RWPE2 (cell line): ENCODE results near the gene CAMK2B.

Experiments
- ATAC-seq: fragments of 200-7000 bp; cut with Tn5 transposase; 3 replicates; pipeline ENCODE4 v1.9.1; 2021; ENCODE audit warnings: low read depth
- DNase-seq: peaks from one replicate; pipeline ENCODE4 v3.0.0-alpha.2; 2020; ENCODE audit warnings: low spot score
- H3K27ac ChIP-seq: fragments of 450-650 bp; 2 replicates; pipeline ENCODE4 v1.5.1; 2017; ENCODE audit warnings: mild to moderate bottlenecking; ENCODE audit not compliant: poor library complexity, severe bottlenecking
- H3K27me3 ChIP-seq: fragments of 250-450 bp; sonication (Bioruptor Pico); 2 replicates; pipeline ENCODE4 v1.5.1; 2021; ENCODE audit warnings: mild to moderate bottlenecking, moderate library complexity; ENCODE audit not compliant: insufficient read depth, poor library complexity, severe bottlenecking
- H3K36me3 ChIP-seq: fragments of 250-450 bp; sonication (Bioruptor Pico); 2 replicates; pipeline ENCODE4 v1.5.1; 2020; ENCODE audit warnings: low read depth, mild to moderate bottlenecking, moderate library complexity
- H3K4me1 ChIP-seq: fragments of 250-450 bp; sonication (Bioruptor Pico); 2 replicates; pipeline ENCODE4 v1.5.1; 2021; ENCODE audit warnings: mild to moderate bottlenecking, moderate library complexity; ENCODE audit not compliant: insufficient read depth, poor library complexity, severe bottlenecking
- H3K4me3 ChIP-seq: fragments of 250-450 bp; sonication (Bioruptor Pico); 2 replicates; pipeline ENCODE4 v1.5.1; 2021; ENCODE audit warnings: mild to moderate bottlenecking, moderate library complexity; ENCODE audit not compliant: severe bottlenecking
- H3K9me3 ChIP-seq: fragments of 250-450 bp; sonication (Bioruptor Pico); 2 replicates; pipeline ENCODE4 v1.5.1; 2021; ENCODE audit warnings: mild to moderate bottlenecking, moderate library complexity; ENCODE audit not compliant: severe bottlenecking
- CTCF ChIP-seq: fragments of 450-650 bp; IDR thresholded peaks from one replicate; pipeline ENCODE4 v1.5.1; 2017; ENCODE audit warnings: mild to moderate bottlenecking, moderate library complexity; ENCODE audit not compliant: poor library complexity, severe bottlenecking

The CAMK2B gene

DNA sequence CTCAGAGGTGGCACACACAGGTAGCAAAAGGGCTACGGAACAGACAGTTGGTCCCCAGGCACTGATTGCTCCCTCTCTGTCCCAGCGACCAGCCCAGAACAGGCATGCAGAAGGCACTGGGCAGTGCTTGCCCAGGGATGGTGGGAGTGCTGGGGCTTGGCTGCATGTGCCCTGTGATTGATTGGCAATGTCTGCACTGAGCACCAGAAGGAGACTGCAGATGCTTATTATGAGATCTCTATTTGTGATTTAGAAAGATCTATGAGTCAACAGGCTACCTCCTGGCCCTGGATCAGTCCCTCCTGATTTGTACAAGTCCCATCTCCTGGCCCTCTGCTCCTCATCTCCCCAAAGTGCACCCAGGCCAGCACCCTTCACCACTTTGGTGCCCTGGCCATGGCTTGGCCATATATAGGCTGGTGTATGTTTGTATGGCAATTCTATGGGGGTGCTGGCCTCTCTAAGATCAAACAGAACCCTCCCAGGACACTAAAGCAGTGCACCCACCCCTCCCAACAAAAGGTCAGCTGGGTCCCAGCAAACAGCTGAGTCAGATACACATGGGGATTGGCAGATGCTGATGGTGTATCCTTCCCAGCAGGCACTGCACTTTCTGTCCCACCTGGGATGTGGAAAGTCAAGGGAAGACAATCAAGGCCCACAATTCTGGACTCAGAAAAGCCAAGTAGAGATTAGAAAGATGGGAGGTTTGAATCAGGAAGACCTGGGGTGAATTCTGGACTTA is 30.9 kb downstream of the CAMK2B start:
- no peaks in the 10 kb centered on the region for H3K27me3 ChIP-seq
- H3K36me3 ChIP-seq: no peaks in the 10 kb centered on the region
- no peak overlapping the region for H3K27ac ChIP-seq
- DNase-seq (no peak), ATAC-seq (no peak)
- no peak for TF ChIP-seq CTCF
- no peaks in the 10 kb centered on the region for H3K4me1 ChIP-seq
- H3K4me3 ChIP-seq: no peak overlapping the region
- H3K9me3 ChIP-seq: no peaks in the 10 kb centered on the region

GRCh38 chr7:44293561-44294324 is 31.7 kb downstream of the CAMK2B start:
- H3K36me3 ChIP-seq: no peaks in the 10 kb centered on the region
- no peaks in the 10 kb centered on the region for H3K27me3 ChIP-seq
- no peak overlapping the region for H3K27ac ChIP-seq
- H3K9me3 ChIP-seq: no peaks in the 10 kb centered on the region
- no peaks in the 10 kb centered on the region for H3K4me1 ChIP-seq
- no peak for TF ChIP-seq CTCF
- ATAC-seq (no peak), DNase-seq (no peak)
- no peak overlapping the region for H3K4me3 ChIP-seq

- Histone ChIP-seq H3K9me3 (no peaks in the 10 kb centered on the region), H3K27ac (no peak overlapping the region), H3K27me3 (no peaks in the 10 kb centered on the region), H3K36me3 (no peaks in the 10 kb centered on the region), H3K4me3 (no peak overlapping the region), H3K4me1 (no peaks in the 10 kb centered on the region)
- ATAC-seq (no peak), DNase-seq (no peak)
- no peak for TF ChIP-seq CTCF
Observed at GRCh38 chr7:44292876-44293560, 32.4 kb downstream of the CAMK2B start.

DNA sequence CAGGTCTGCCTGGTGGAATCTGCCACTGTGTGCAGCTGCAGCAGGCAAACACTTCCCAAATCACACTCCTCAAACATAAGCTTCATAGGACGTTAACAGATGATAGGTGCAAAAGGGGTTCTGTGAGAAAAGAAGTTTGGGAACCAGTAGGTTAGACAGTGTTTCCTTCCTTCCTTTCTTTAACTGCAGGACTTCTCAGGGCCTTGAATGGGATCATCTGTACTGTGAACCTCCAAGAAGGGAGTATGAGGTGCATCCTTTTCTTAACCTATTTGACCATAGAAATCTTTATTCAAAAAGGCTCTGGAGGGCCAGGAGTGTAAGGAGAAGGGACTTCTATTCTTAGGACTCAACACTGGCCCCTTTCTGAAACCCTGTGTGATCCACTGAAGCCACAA is 33.0 kb downstream of the CAMK2B start:
- no peak for DNase-seq
- Histone ChIP-seq H3K27me3 (no peaks in the 10 kb centered on the region), H3K4me3 (no peak overlapping the region), H3K27ac (no peak overlapping the region), H3K9me3 (no peaks in the 10 kb centered on the region), H3K4me1 (no peaks in the 10 kb centered on the region), H3K36me3 (no peaks in the 10 kb centered on the region)
- no peak for TF ChIP-seq CTCF
- no peak for ATAC-seq
